Pancreas (tissue), 10 donors: ENCODE results near the gene SEMA3D. TPM values are rescaled to one million over a fixed set of nuclear protein-coding genes. Genes with fewer than 3 reads are reported as not detected.

ENCODE experiments used
- ATAC-seq, 4 donors: fragments of 200-7000 bp; cut with Tn5 transposase; one replicate each; pipeline versions ENCODE4 v1.8.0 to v1.9.1; 2020; ENCODE audit warnings: mild to moderate bottlenecking in 4 of 4, moderate library complexity in 4 of 4
- DNase-seq, 6 donors: peaks; one replicate each; pipeline ENCODE4 v3.0.0-alpha.2; 2020
- FAIRE-seq: peaks from 2 replicates; lab custom pipeline; 2012; peaks lifted over from hg19 to GRCh38; lab: Jason Lieb, UNC
- H3K27ac ChIP-seq, 4 donors: fragments of 200-600 bp; sonication (generic); 1 replicate in 3 of 4; 2 replicates in 1 of 4; pipeline versions ENCODE4 v1.5.0 to v1.8.0; 2020
- H3K27me3 ChIP-seq, 4 donors: fragments of 200-600 bp; one replicate each; pipeline ENCODE4 v1.8.0; 2021
- H3K36me3 ChIP-seq, 3 donors: fragments of 200-600 bp; sonication (generic) in 1 of 3; one replicate each; pipeline versions ENCODE4 v1.5.0 to v1.8.0; 2020 to 2021
- H3K4me1 ChIP-seq, 3 donors: fragments of 200-600 bp; one replicate each; pipeline ENCODE4 v1.8.0; 2021
- H3K4me3 ChIP-seq, 4 donors: fragments of 200-600 bp; sonication (generic) in 2 of 4; one replicate each; pipeline versions ENCODE4 v1.5.0 to v1.8.0; 2020 to 2021
- H3K9me3 ChIP-seq, 4 donors: fragments of 200-600 bp; one replicate each; pipeline ENCODE4 v1.8.0; 2021
- CTCF ChIP-seq, 4 donors: fragments of 200-600 bp; sonication (generic) in 3 of 4; IDR thresholded peaks; one replicate each; pipeline versions ENCODE4 v1.5.0 to v1.8.0; 2021; ENCODE audit warnings: antibody characterized with exemption in 4 of 4
- WGBS, 2 donors: extraction: QIAGEN DNeasy Blood & Tissue Kit; methylation state at CpG; one replicate each; pipeline ENCODE4 v1.1.7; 2013; 5-methylcytosine and 5-hydroxymethylcytosine counted together
- intact Hi-C, 3 donors: fragments of 100-400 bp; cut with DNase I; formaldehyde crosslinking; loops; one replicate each; pipeline versions ENCODE4 v1.11.1 to v1.14.2; 2022
- polyA plus RNA-seq, 2 donors: library from polyadenylated mRNA; stranded (reverse); fragments of 200-250 nt; gene quantifications; one replicate each; pipeline ENCODE4 v1.2.3, GENCODE V29; 2013
- total RNA-seq, 6 donors: library from RNA; stranded (reverse); fragmentation: NEBNext Ultra II Directional in 4 of 6; extraction: Animal tissue kit (Norgen Biotek cat#: 25700) in 4 of 6; gene quantifications; one replicate each; pipeline versions ENCODE4 v1.2.1 to v1.2.4, GENCODE V29; 2021 to 2023
- donor health status: healthy with polysubstance abuse.
- donor health status: DM: no; HTN: no; CAD: no; lungs with moderate emphysema.
- donor health status: DM: no; HTN: no; CAD: no.
- donor health status: control.
- donor health status: control.
- donor health status: Bipolar disorder and iron deficiency.
- donor health status: DM: yes; HTN: yes; CAD: no.
- donor health status: DM: no; HTN: no; CAD: no.
- donor health status: DM: no; HTN: no; CAD: no.
- donor health status: DM: yes; HTN: yes; CAD: no.

Gene SEMA3D
- total and polyA plus RNA-seq, 8 donors = 0.14 to 0.28 (median 0.19) TPM

- Histone ChIP-seq H3K4me1 (peaks cover 4 to 7% (median 4%) of the 10 kb centered on the region in 3 donors), H3K4me3 (no peak overlapping the region), H3K9me3 (no peaks in the 10 kb centered on the region), H3K36me3 (no peaks in the 10 kb centered on the region), H3K27me3 (peaks cover 0 to 15% (median 3%) of the 10 kb centered on the region in 4 donors), H3K27ac (no peak overlapping the region)
- FAIRE-seq (no peak), DNase-seq (no peak), ATAC-seq (no peak)
- 37 to 44% methylated on average over 4 of the region's 4 CpGs for WGBS, 2 donors
- intact Hi-C loops = loop anchor here in 1 of 3 donors (5.0 kb wide), 1 partner anchor 1047 kb away; no protein-coding TSS in a partner anchor
- no peak for TF ChIP-seq CTCF (IDR thresholded peaks at IDR 0.05)
Measured at GRCh38 chr7:85023916-85024315, 162.9 kb downstream of the SEMA3D start.

- peaks cover 4 to 7% (median 4%) of the 10 kb centered on the region in 3 donors for H3K4me1 ChIP-seq
Measured at GRCh38 chr7:85023066-85023712, 163.7 kb downstream of the SEMA3D start.

GRCh38 chr7:85022064-85022697 lies 164.7 kb downstream of the SEMA3D start:
- Histone ChIP-seq H3K4me3 (no peak overlapping the region), H3K9me3 (no peaks in the 10 kb centered on the region), H3K4me1 (peaks cover 4 to 7% (median 4%) of the 10 kb centered on the region in 3 donors), H3K36me3 (no peaks in the 10 kb centered on the region), H3K27me3 (peaks cover 0 to 8% (median 5%) of the 10 kb centered on the region in 4 donors), H3K27ac (no peak overlapping the region)
- FAIRE-seq (no peak), DNase-seq (no peak), ATAC-seq (no peak)
- WGBS, 2 donors = 43 to 48% methylated on average over 5 of the region's 5 CpGs
- intact Hi-C loops = loop anchor here in 1 of 3 donors (5.0 kb wide), 1 partner anchor 1045 kb away; no protein-coding TSS in a partner anchor
- no peak for TF ChIP-seq CTCF (IDR thresholded peaks at IDR 0.05)

More at GRCh38 chr7:85023066-85023712, 163.7 kb downstream of the SEMA3D start:
- peak in 3 of 4 donors; percentile 46 to 67 (median 56) for ATAC-seq
- peak; percentile 90 for FAIRE-seq
- WGBS, 2 donors = 11 to 13% methylated on average over 2 of the region's 2 CpGs
- Histone ChIP-seq H3K36me3 (no peaks in the 10 kb centered on the region), H3K9me3 (no peaks in the 10 kb centered on the region), H3K27me3 (peaks cover 0 to 8% (median 4%) of the 10 kb centered on the region in 4 donors), H3K4me3 (no peak overlapping the region), H3K27ac (no peak overlapping the region)
- intact Hi-C loops = loop anchor here in 1 of 3 donors (5.0 kb wide), 1 partner anchor 1046 kb away; no protein-coding TSS in a partner anchor
- TF ChIP-seq CTCF (IDR thresholded peaks at IDR 0.05) = peak; percentile 29 to 54 (median 46)
- peak in 2 of 6 donors; percentile 13 to 16 for DNase-seq

GRCh38 chr7:85021101-85021704 lies 165.7 kb downstream of the SEMA3D start:
- H3K4me1 ChIP-seq = peaks cover 4 to 7% (median 4%) of the 10 kb centered on the region in 3 donors
- ATAC-seq (no peak), DNase-seq (no peak), FAIRE-seq (peak; percentile 81)
- H3K4me3 ChIP-seq = no peak overlapping the region
- 69 to 82% methylated on average over 4 of the region's 4 CpGs for WGBS, 2 donors
- no peak for TF ChIP-seq CTCF (IDR thresholded peaks at IDR 0.05)
- peaks cover 0 to 8% (median 5%) of the 10 kb centered on the region in 4 donors for H3K27me3 ChIP-seq
- H3K9me3 ChIP-seq = no peaks in the 10 kb centered on the region
- intact Hi-C loops = loop anchor here in 1 of 3 donors (5.0 kb wide), 1 partner anchor 1044 kb away; no protein-coding TSS in a partner anchor
- no peak overlapping the region for H3K27ac ChIP-seq
- no peaks in the 10 kb centered on the region for H3K36me3 ChIP-seq
